Measurements from ENCODE around the gene CXXC5. TPM values are rescaled to one million over a fixed set of nuclear protein-coding genes. Genes with fewer than 3 reads are reported as not detected.

CXXC5 gene
- total RNA-seq, 1 donor from 2014 or later: 37.3 TPM

GRCh38 chr5:139681466-139681865 lies 33.3 kb downstream of the CXXC5 start:
- H3K4me1 Mint-ChIP-seq (ENCODE audit: unreplicated experiment): peaks cover 38% of the 10 kb centered on the region
- DNase-seq (ENCODE audit: low spot score): no peak
- peaks cover 11% of the 10 kb centered on the region for H3K36me3 Mint-ChIP-seq (ENCODE audit: low read depth, unreplicated experiment)
- H3K4me3 Mint-ChIP-seq (ENCODE audit: unreplicated experiment): no peak overlapping the region
- TF ChIP-seq CTCF (IDR thresholded peaks at IDR 0.05; ENCODE audit: unreplicated experiment): no peak
- H3K27ac Mint-ChIP-seq (ENCODE audit: unreplicated experiment): no peak overlapping the region
- H3K27me3 Mint-ChIP-seq (ENCODE audit: unreplicated experiment): peaks cover 17% of the 10 kb centered on the region
- H3K9me3 Mint-ChIP-seq (ENCODE audit: unreplicated experiment): no peaks in the 10 kb centered on the region

GRCh38 chr5:139682016-139682975 lies 34.1 kb downstream of the CXXC5 start:
- DNase-seq (ENCODE audit: low spot score): no peak
- H3K36me3 Mint-ChIP-seq (ENCODE audit: low read depth, unreplicated experiment): peaks cover 13% of the 10 kb centered on the region
- H3K4me3 Mint-ChIP-seq (ENCODE audit: unreplicated experiment): peak overlapping the region; percentile 15
- TF ChIP-seq CTCF (IDR thresholded peaks at IDR 0.05; ENCODE audit: unreplicated experiment): no peak
- no peaks in the 10 kb centered on the region for H3K9me3 Mint-ChIP-seq (ENCODE audit: unreplicated experiment)
- peaks cover 40% of the 10 kb centered on the region for H3K4me1 Mint-ChIP-seq (ENCODE audit: unreplicated experiment)
- peak overlapping the region; percentile 78 for H3K27ac Mint-ChIP-seq (ENCODE audit: unreplicated experiment)
- peaks cover 18% of the 10 kb centered on the region for H3K27me3 Mint-ChIP-seq (ENCODE audit: unreplicated experiment)

- no peak for DNase-seq (ENCODE audit: low spot score)
- H3K27me3 Mint-ChIP-seq (ENCODE audit: unreplicated experiment): peaks cover 18% of the 10 kb centered on the region
- TF ChIP-seq CTCF (IDR thresholded peaks at IDR 0.05; ENCODE audit: unreplicated experiment): no peak
- H3K4me3 Mint-ChIP-seq (ENCODE audit: unreplicated experiment): peak overlapping the region; percentile 56
- peaks cover 39% of the 10 kb centered on the region for H3K4me1 Mint-ChIP-seq (ENCODE audit: unreplicated experiment)
- peak overlapping the region; percentile 90 for H3K27ac Mint-ChIP-seq (ENCODE audit: unreplicated experiment)
- H3K9me3 Mint-ChIP-seq (ENCODE audit: unreplicated experiment): no peaks in the 10 kb centered on the region
- peaks cover 13% of the 10 kb centered on the region for H3K36me3 Mint-ChIP-seq (ENCODE audit: low read depth, unreplicated experiment)
Observed at GRCh38 chr5:139683295-139684271, 35.4 kb downstream of the CXXC5 start.

GRCh38 chr5:139684350-139684880 lies 36.3 kb downstream of the CXXC5 start:
- Mint-ChIP-seq H3K9me3 (ENCODE audit: unreplicated experiment) (no peaks in the 10 kb centered on the region), H3K4me1 (ENCODE audit: unreplicated experiment) (peaks cover 43% of the 10 kb centered on the region), H3K27ac (ENCODE audit: unreplicated experiment) (peak overlapping the region; percentile 62), H3K36me3 (ENCODE audit: low read depth, unreplicated experiment) (peaks cover 13% of the 10 kb centered on the region), H3K27me3 (ENCODE audit: unreplicated experiment) (peaks cover 18% of the 10 kb centered on the region), H3K4me3 (ENCODE audit: unreplicated experiment) (peak overlapping the region; percentile 56)
- DNase-seq (ENCODE audit: low spot score): no peak
- TF ChIP-seq CTCF (IDR thresholded peaks at IDR 0.05; ENCODE audit: unreplicated experiment): no peak

Measured in endothelial cell (in vitro differentiated cells).